DOHH2 (cell line): ENCODE results near the gene TCTN1.

Source experiments
- EZH2phosphoT487 ChIP-seq: fragments of 200-600 bp; sonication (generic); IDR thresholded peaks from 2 replicates; pipeline ENCODE4 v1.6.1; 2017; ENCODE audit warnings: borderline replicate concordance, mild to moderate bottlenecking, antibody characterized with exemption, low read length, moderate library complexity, mixed read lengths
- TF ChIP-seq, protein P1 (sequence below): fragments of 200-600 bp; sonication (generic); IDR thresholded peaks from one replicate; pipeline ENCODE4 v1.5.1; 2014; ENCODE audit warnings: antibody characterized with exemption, mild to moderate bottlenecking, low read depth, low read length; ENCODE audit not compliant: poor library complexity, severe bottlenecking

- TF ChIP-seq, protein P1, sequence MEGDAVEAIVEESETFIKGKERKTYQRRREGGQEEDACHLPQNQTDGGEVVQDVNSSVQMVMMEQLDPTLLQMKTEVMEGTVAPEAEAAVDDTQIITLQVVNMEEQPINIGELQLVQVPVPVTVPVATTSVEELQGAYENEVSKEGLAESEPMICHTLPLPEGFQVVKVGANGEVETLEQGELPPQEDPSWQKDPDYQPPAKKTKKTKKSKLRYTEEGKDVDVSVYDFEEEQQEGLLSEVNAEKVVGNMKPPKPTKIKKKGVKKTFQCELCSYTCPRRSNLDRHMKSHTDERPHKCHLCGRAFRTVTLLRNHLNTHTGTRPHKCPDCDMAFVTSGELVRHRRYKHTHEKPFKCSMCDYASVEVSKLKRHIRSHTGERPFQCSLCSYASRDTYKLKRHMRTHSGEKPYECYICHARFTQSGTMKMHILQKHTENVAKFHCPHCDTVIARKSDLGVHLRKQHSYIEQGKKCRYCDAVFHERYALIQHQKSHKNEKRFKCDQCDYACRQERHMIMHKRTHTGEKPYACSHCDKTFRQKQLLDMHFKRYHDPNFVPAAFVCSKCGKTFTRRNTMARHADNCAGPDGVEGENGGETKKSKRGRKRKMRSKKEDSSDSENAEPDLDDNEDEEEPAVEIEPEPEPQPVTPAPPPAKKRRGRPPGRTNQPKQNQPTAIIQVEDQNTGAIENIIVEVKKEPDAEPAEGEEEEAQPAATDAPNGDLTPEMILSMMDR: no peak
- TF ChIP-seq EZH2phosphoT487: no peak
Observed at GRCh38 chr12:110637869-110638441, 24.0 kb downstream of the TCTN1 start.
